Muscle of leg (tissue), 11 donors: ENCODE data around the gene ZBTB8OS. TPM values are rescaled to one million over a fixed set of nuclear protein-coding genes. Genes with fewer than 3 reads are reported as not detected.

Experiments used
- DNase-seq: peaks from one replicate; pipeline ENCODE4 v3.0.0; 2013
- H3K27ac ChIP-seq: one replicate; pipeline ENCODE4 v1.5.1; 2013; ENCODE audit warnings: mild to moderate bottlenecking, low read length, control low read depth
- H3K27me3 ChIP-seq: one replicate; pipeline ENCODE4 v1.6.1; 2013; ENCODE audit warnings: low read length; ENCODE audit not compliant: control insufficient read depth, insufficient read depth
- H3K36me3 ChIP-seq: one replicate; pipeline ENCODE4 v1.6.1; 2013; ENCODE audit warnings: low read length; ENCODE audit not compliant: control insufficient read depth, insufficient read depth
- H3K4me1 ChIP-seq: one replicate; pipeline ENCODE4 v1.6.1; 2013; ENCODE audit warnings: low read length; ENCODE audit not compliant: control insufficient read depth, insufficient read depth
- H3K4me3 ChIP-seq: one replicate; pipeline ENCODE4 v1.5.1; 2013; ENCODE audit warnings: low read length, control low read depth
- H3K9me3 ChIP-seq: replicated peaks from 2 replicates; pipeline ENCODE4 v1.6.1; 2013; ENCODE audit warnings: low read depth, low read length; ENCODE audit not compliant: control insufficient read depth
- WGBS: methylation state at CpG from one replicate; pipeline ENCODE4 v1.1.5; 2013; ENCODE audit warnings: missing lambda C conversion rate; ENCODE audit not compliant: insufficient coverage; 5-methylcytosine and 5-hydroxymethylcytosine counted together
- polyA plus RNA-seq, 8 donors: library from polyadenylated mRNA; unstranded; fragments of 120-200 nt; gene quantifications; one replicate each; pipeline versions ENCODE4 v1.2.1 to v1.2.3, GENCODE V29; 2013; ENCODE audit warnings: inconsistent platforms in 1 of 8, low replicate concordance in 1 of 8; ENCODE audit not compliant: insufficient read length in 8 of 8, insufficient read depth in 1 of 8
- total RNA-seq: library from RNA; stranded (reverse); fragments of 120-200 nt; gene quantifications from one replicate; pipeline ENCODE4 v1.2.4, GENCODE V29; 2013

ZBTB8OS gene
- total and polyA plus RNA-seq, 9 donors, result 20.6 to 30.2 (median 24.1) TPM

DNA sequence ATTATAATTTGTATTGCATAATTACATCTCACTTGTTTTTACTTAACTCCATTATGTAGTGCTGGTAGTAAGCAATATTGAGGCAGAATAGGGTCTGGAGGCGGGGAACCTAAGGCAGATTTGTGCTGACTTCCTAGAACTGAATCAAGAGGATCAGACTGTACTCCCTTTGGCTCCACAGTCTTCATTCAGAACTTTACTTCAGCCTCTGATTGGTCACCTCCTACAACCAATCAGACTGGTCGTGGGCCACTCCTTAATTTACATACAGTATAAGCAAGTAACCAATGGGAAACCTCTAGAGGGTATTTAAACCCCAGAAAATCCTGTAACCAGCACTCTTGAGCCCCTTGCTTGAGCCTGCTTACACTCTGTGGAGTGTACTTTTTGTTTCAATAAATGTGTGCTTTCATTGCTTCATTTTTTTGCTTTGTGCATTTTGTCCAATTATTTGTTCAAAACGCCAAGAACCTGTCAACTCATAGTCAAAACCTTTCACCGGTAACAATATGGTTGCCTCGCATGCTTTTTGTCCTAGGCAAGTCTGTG, 31.6 kb downstream of the ZBTB8OS start:
- no peak overlapping the region for H3K27ac ChIP-seq
- 100% methylated on average over 1 of the region's 5 CpGs for WGBS
- DNase-seq, result no peak
- no peaks in the 10 kb centered on the region for H3K4me1 ChIP-seq
- peaks cover 8% of the 10 kb centered on the region for H3K36me3 ChIP-seq
- H3K9me3 ChIP-seq, result no peaks in the 10 kb centered on the region
- no peak overlapping the region for H3K4me3 ChIP-seq
- no peaks in the 10 kb centered on the region for H3K27me3 ChIP-seq

DNA sequence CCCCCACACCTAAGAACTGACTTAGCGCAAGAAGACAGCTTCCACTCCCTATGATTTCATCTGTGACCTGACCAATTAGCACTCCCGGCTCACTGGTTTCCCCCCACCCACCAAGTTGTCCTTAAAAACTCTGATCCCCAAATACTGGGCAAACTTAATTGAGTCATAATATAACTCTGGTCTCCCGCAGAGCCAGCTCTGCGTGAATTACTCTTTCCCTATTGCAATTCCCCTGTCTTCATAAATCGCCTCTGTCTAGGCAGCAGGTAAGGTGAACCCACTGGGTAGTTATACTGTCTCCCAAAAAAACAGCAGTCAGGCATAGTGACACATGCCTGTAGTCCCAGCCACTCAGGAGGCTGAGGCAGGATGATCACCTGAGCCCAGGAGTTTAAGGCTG, 36.9 kb downstream of the ZBTB8OS start:
- no peak for DNase-seq
- no peaks in the 10 kb centered on the region for H3K9me3 ChIP-seq
- H3K27me3 ChIP-seq, result peaks cover 11% of the 10 kb centered on the region
- H3K36me3 ChIP-seq, result no peaks in the 10 kb centered on the region
- no peak overlapping the region for H3K4me3 ChIP-seq
- WGBS, result 76% methylated on average over 5 of the region's 5 CpGs
- peaks cover 5% of the 10 kb centered on the region for H3K4me1 ChIP-seq
- no peak overlapping the region for H3K27ac ChIP-seq

DNA sequence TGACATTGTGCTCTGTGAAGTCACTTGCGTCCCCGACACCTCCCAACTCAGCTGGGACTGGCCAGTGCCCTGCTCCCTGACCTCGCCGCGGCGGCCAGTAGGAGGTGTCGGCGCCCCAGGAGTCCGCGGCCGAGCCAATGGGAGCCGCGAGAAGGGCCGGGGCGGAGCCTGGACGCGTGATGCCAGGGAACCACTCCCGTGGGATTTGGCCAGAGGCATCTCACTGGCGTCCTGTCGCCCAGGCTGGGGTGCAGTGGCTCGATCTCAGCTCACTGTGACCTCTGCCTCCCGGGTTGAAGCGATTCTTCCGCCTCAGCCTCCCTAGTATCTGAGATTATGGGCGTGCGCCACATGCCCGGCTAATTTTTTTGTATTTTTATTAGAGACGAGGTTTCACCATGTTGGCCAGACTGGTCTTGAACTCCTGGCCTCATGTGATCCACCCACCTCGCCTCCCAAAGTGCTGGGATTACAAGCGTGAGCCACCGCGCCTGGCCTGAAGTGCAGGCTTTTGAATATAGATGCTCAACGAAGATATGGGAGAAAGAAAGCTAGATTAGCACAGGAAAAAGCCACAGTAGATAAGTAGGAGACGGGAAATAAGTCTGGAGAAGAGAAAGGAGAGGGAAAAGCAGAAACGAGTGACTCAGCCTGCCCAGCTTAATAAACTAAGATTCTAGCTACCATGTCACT, 38.0 kb downstream of the ZBTB8OS start:
- peak overlapping the region; percentile 40 for H3K4me3 ChIP-seq
- DNase-seq, result peak; percentile 61
- H3K4me1 ChIP-seq, result peaks cover 5% of the 10 kb centered on the region
- no peaks in the 10 kb centered on the region for H3K9me3 ChIP-seq
- no peak overlapping the region for H3K27ac ChIP-seq
- no peaks in the 10 kb centered on the region for H3K36me3 ChIP-seq
- 6% methylated on average over 26 of the region's 35 CpGs for WGBS
- peaks cover 11% of the 10 kb centered on the region for H3K27me3 ChIP-seq

GRCh38 chr1:32611859-32612188, 38.5 kb downstream of the ZBTB8OS start:
- H3K4me1 ChIP-seq, result peaks cover 5% of the 10 kb centered on the region
- H3K27me3 ChIP-seq, result peaks cover 11% of the 10 kb centered on the region
- no peak overlapping the region for H3K27ac ChIP-seq
- DNase-seq, result no peak
- WGBS, result no CpG with 5 or more reads among the region's 12 CpGs
- peaks cover 3% of the 10 kb centered on the region for H3K36me3 ChIP-seq
- no peaks in the 10 kb centered on the region for H3K9me3 ChIP-seq
- peak overlapping the region; percentile 40 for H3K4me3 ChIP-seq

DNA sequence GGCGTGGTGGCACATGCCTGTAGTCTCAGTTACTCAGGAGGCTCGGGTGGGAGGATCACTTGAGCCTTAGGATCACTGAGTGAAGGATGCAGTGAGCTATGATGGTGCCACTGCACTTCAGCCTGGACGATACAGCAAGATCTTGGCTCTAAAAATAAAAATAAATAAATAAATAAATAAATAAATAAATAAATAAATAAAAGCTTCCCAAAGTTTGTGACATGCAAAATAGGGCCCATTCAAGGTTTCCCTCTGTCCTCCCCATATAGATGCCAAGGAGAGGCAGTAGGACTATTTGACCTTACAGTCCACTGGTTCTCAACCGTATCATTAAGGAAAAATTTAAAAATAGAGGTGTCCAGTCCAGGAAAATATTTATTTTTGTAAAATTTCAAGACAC, 41.2 kb downstream of the ZBTB8OS start:
- Histone ChIP-seq H3K27ac (no peak overlapping the region), H3K4me1 (peaks cover 5% of the 10 kb centered on the region), H3K36me3 (peaks cover 14% of the 10 kb centered on the region), H3K4me3 (no peak overlapping the region), H3K9me3 (no peaks in the 10 kb centered on the region), H3K27me3 (peaks cover 11% of the 10 kb centered on the region)
- 100% methylated on average over 1 of the region's 4 CpGs for WGBS
- DNase-seq, result no peak

DNA sequence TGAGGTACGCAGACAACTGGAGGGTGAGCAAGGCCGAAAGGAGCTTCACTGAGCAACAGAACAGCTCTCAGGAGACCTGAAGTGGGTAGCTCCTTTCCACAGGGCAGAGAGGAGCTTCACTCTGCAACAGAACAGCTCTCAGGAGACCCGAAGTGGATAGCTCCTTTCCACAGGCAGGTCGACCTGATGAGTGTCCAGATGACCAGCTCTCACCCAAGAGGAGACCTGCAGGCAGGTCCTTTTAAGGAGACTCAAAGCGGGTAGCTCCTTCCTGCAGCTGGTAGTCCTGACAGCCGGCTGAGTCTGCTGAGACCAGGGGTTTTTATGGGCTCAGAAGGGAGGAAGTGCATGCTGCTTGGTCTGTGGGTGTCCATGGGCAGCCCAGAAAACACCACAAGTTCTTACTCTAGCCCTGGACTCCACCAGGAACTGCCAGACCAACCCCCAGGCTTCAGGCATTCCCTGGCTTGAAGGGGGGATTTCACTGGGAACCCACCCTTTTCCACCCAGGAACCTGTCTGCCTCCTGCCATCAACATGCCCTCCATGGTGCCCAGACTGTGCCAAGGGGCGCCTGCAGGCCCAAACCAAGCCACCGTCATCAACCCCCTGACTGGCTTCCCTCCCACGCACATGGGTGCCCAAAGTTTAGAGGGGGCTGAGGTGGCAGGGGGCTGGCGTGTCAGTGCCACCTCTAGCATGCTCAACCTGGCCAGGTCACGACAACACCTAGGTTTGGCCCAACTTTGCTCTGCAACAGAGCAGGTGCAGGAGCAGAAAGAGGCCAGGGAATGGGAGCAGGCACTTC, 43.6 kb downstream of the ZBTB8OS start:
- WGBS, result 90% methylated on average over 8 of the region's 11 CpGs
- DNase-seq, result no peak
- H3K4me1 ChIP-seq, result peaks cover under 1% of the 10 kb centered on the region
- peaks cover 2% of the 10 kb centered on the region for H3K27me3 ChIP-seq
- peaks cover 15% of the 10 kb centered on the region for H3K36me3 ChIP-seq
- H3K9me3 ChIP-seq, result no peaks in the 10 kb centered on the region
- no peak overlapping the region for H3K27ac ChIP-seq
- no peak overlapping the region for H3K4me3 ChIP-seq

DNA sequence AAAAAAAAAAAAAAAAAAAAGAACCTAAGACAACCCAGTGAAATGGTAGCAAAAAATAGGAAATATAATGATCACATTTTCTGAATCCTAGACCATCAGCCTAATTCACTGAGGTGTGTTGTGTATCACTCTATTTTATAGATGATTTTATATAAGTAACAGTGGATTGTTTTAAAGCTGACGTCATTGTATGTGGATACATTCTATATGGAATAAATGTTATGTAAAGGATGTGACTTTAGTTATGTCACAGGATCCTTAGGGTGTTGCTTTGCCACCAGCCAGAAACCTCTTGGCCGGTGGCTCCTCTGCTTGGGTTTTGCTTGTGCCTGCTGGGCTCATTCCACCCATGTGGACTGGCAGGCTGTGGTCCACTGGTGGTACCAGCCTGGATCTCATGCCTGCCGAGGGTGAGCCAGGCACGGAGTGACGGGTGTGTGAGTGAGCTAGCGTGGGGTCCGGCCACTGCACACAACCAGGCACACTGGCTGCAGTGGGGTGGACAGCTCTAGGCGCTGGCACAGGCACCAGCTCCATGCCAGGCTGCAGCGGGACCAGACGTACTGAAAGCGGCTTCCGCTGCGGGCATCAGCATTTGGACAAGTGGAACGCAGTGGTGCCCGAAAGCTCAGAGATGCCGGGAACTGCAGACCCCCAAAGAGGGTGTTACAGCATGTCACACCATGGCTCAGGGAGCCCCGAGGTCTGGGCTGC, 44.5 kb downstream of the ZBTB8OS start:
- Histone ChIP-seq H3K36me3 (peaks cover 15% of the 10 kb centered on the region), H3K4me1 (no peaks in the 10 kb centered on the region), H3K27ac (no peak overlapping the region), H3K27me3 (no peaks in the 10 kb centered on the region), H3K9me3 (no peaks in the 10 kb centered on the region), H3K4me3 (no peak overlapping the region)
- whole genome bisulfite sequencing, result 92% methylated on average over 16 of the region's 17 CpGs
- no peak for DNase-seq

GRCh38 chr1:32600034-32600433, 50.3 kb downstream of the ZBTB8OS start:
- H3K36me3 ChIP-seq, result peaks cover 20% of the 10 kb centered on the region
- H3K27me3 ChIP-seq, result no peaks in the 10 kb centered on the region
- no peak overlapping the region for H3K4me3 ChIP-seq
- H3K27ac ChIP-seq, result no peak overlapping the region
- no peak for DNase-seq
- H3K9me3 ChIP-seq, result no peaks in the 10 kb centered on the region
- no CpG with 5 or more reads among the region's 2 CpGs for WGBS
- no peaks in the 10 kb centered on the region for H3K4me1 ChIP-seq

GRCh38 chr1:32592943-32593342, 57.4 kb downstream of the ZBTB8OS start:
- Histone ChIP-seq H3K4me1 (no peaks in the 10 kb centered on the region), H3K27ac (no peak overlapping the region), H3K27me3 (no peaks in the 10 kb centered on the region), H3K9me3 (no peaks in the 10 kb centered on the region), H3K4me3 (no peak overlapping the region), H3K36me3 (peaks cover 31% of the 10 kb centered on the region)
- WGBS, result 96% methylated on average over 4 of the region's 9 CpGs
- DNase-seq, result no peak
